A673 (cell line): ENCODE measurements around the gene PLA2G4B. TPM values are rescaled to one million over a fixed set of nuclear protein-coding genes. Genes with fewer than 3 reads are reported as not detected.

ENCODE experiments used
- BruUV-seq: library from RNA; stranded (reverse); fragments of 400-500 nt; replicated peaks from 2 replicates; lab custom pipeline; 2021; lab: Mats Ljungman, UMichigan
- CTCF ChIA-PET: fragments of 300-600 bp; sonication (Branson Sonifier 250); formaldehyde crosslinking; loops from one replicate; lab custom pipeline; 2022; ENCODE audit warnings: antibody characterized with exemption; lab: Charles Lee
- POLR2A ChIA-PET: fragments of 300-600 bp; sonication (Branson Sonifier 250); formaldehyde crosslinking; loops from one replicate; lab custom pipeline; 2022; ENCODE audit warnings: antibody characterized with exemption; ENCODE audit not compliant: low non-redundant PET; lab: Charles Lee
- DNase-seq: peaks from one replicate; pipeline ENCODE4 v3.0.0-alpha.2; 2015; ENCODE audit warnings: low spot score
- H3K27ac ChIP-seq: fragments of 200-600 bp; sonication (generic); 2 replicates; pipeline ENCODE4 v1.5.1; 2016; ENCODE audit warnings: mixed run types, low read depth, mild to moderate bottlenecking, mixed read lengths, antibody characterized with exemption, low read length; ENCODE audit not compliant: poor library complexity, severe bottlenecking
- H3K27me3 ChIP-seq: fragments of 200-600 bp; sonication (generic); replicated peaks from 2 replicates; pipeline ENCODE4 v1.6.1; 2017; ENCODE audit warnings: mixed run types, low read depth, mild to moderate bottlenecking, mixed read lengths, antibody characterized with exemption, low read length; ENCODE audit not compliant: insufficient read depth, poor library complexity
- H3K36me3 ChIP-seq: fragments of 200-600 bp; sonication (generic); 2 replicates; pipeline ENCODE4 v1.6.1; 2016; ENCODE audit warnings: mixed run types, mild to moderate bottlenecking, mixed read lengths, antibody characterized with exemption, low read length; ENCODE audit not compliant: insufficient read depth, poor library complexity, severe bottlenecking
- H3K4me1 ChIP-seq: fragments of 200-600 bp; sonication (generic); 2 replicates; pipeline ENCODE4 v1.6.1; 2017; ENCODE audit warnings: mixed run types, mild to moderate bottlenecking, mixed read lengths, antibody characterized with exemption, low read length; ENCODE audit not compliant: insufficient read depth, poor library complexity, severe bottlenecking
- H3K4me3 ChIP-seq: fragments of 200-600 bp; sonication (generic); 2 replicates; pipeline ENCODE4 v1.5.1; 2016; ENCODE audit warnings: low read depth, mixed run types, mild to moderate bottlenecking, mixed read lengths, low read length; ENCODE audit not compliant: poor library complexity, severe bottlenecking
- H3K9me3 ChIP-seq: fragments of 200-600 bp; sonication (generic); 2 replicates; pipeline ENCODE4 v1.6.1; 2016; ENCODE audit warnings: mixed run types, low read depth, mild to moderate bottlenecking, mixed read lengths, antibody characterized with exemption, low read length; ENCODE audit not compliant: poor library complexity, severe bottlenecking
- CTCF ChIP-seq: fragments of 300-800, 200-600 bp; sonication (generic); conservative IDR thresholded peaks from 2 replicates; pipeline ENCODE4 v1.5.1; 2017; ENCODE audit warnings: low read depth, mild to moderate bottlenecking, antibody characterized with exemption, low read length, moderate library complexity, mixed read lengths
- EZH2 ChIP-seq: fragments of 200-600 bp; sonication (generic); IDR thresholded peaks from 2 replicates; pipeline ENCODE4 v1.6.1; 2017; ENCODE audit warnings: borderline replicate concordance, low read depth, mild to moderate bottlenecking, mixed read lengths, antibody characterized with exemption, low read length; ENCODE audit not compliant: poor library complexity, severe bottlenecking
- intact Hi-C: fragments of 100-400 bp; cut with micrococcal nuclease; formaldehyde crosslinking; loops from one replicate; pipeline ENCODE4 v1.10.0; 2022; ENCODE audit not compliant: unreplicated experiment
- total RNA-seq: library from RNA; stranded (reverse); gene quantifications from 2 replicates; pipeline ENCODE4 v1.2.3, GENCODE V29; 2021

PLA2G4B gene
- total RNA-seq, 1 experiment from 2014 or later = 7.4 TPM

- no peak for TF ChIP-seq EZH2
- no peak for TF ChIP-seq CTCF
- CTCF ChIA-PET = no interaction called here
- no TSS peak for BruUV-seq
Measured at GRCh38 chr15:41881086-41881485, 42.4 kb downstream of the PLA2G4B start.

GRCh38 chr15:41881550-41881919 lies 42.9 kb downstream of the PLA2G4B start:
- no peak for DNase-seq
- TF ChIP-seq CTCF = no peak
- no peak for TF ChIP-seq EZH2
- H3K4me3 ChIP-seq = no peak overlapping the region
- H3K9me3 ChIP-seq = no peaks in the 10 kb centered on the region
- ChIA-PET POLR2A (no interaction called here), CTCF (no interaction called here)
- H3K36me3 ChIP-seq = no peaks in the 10 kb centered on the region
- no peak overlapping the region for H3K27ac ChIP-seq
- no TSS peak for BruUV-seq
- no peaks in the 10 kb centered on the region for H3K27me3 ChIP-seq
- H3K4me1 ChIP-seq = no peaks in the 10 kb centered on the region
- intact Hi-C loops = no loop called here

More at GRCh38 chr15:41881086-41881485, 42.4 kb downstream of the PLA2G4B start:
- POLR2A ChIA-PET = no interaction called here
- Histone ChIP-seq H3K36me3 (no peaks in the 10 kb centered on the region), H3K27ac (no peak overlapping the region), H3K4me1 (no peaks in the 10 kb centered on the region), H3K9me3 (no peaks in the 10 kb centered on the region), H3K27me3 (no peaks in the 10 kb centered on the region), H3K4me3 (no peak overlapping the region)
- intact Hi-C loops = no loop called here
- DNase-seq = no peak

DNA sequence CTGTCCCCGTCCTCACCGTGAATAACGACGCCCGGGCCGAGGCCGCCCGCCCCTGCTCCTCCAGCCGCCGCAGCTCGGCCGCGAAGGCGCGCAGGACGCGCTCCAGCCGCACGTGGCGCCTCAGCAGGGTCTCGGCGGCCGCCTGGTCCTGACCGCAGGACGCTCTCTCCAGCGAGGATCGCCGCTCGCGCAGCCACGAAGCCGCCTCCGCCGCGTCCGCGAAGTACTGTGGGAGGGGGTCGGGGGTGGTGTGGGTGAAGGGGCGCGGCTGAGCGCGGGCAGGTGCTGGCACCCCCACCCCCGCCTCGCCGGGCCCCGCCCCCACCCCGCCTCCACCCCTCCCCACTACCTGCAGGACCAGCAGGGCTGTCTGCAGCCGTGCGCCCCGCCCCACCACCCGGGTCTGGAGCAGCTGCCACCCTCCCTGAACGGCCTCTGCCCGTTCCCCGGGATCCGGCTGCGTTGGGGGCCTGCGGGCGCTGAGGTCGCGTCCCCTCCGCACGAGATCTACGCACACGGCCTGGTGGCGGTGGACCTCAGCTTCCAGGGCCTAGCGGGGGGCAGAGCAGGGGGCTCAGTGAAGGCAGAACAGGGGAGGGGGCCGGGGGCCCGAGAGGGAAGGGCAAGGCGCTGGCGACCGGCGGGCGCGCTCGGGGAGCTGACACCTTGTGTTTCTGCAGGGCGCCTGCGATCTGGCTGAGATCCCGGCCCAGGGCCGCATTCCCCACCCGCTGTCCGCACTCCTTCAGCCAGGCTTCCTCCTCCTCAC lies 43.5 kb downstream of the PLA2G4B start:
- CTCF ChIA-PET = no interaction called here
- H3K4me3 ChIP-seq = no peak overlapping the region
- BruUV-seq = no TSS peak
- no peaks in the 10 kb centered on the region for H3K27me3 ChIP-seq
- H3K27ac ChIP-seq = no peak overlapping the region
- no peak for DNase-seq
- H3K9me3 ChIP-seq = no peaks in the 10 kb centered on the region
- intact Hi-C loops = no loop called here
- TF ChIP-seq CTCF (no peak), EZH2 (no peak)
- H3K4me1 ChIP-seq = no peaks in the 10 kb centered on the region
- H3K36me3 ChIP-seq = no peaks in the 10 kb centered on the region
- POLR2A ChIA-PET = no interaction called here
